Activated CD4-positive, CD25-positive, alpha-beta regulatory T cell treated with anti-CD3 and anti-CD28 coated beads, Interleukin-2, amount 50 U/mL, for 24 hours (primary cell): ENCODE measurements around the gene GAL3ST1.
A peak's percentile ranks its signal among the peaks of the same experiment; 100 is the strongest.
"Not testable (repeated sequence)": the region's sequence is repeated elsewhere in the genome, so short reads cannot be mapped to it uniquely, and the experiment has no call there.

ENCODE experiments used
- ATAC-seq, 2 donors: fragments of 150-1000 bp; cut with Tn5 transposase; one replicate each; pipeline ENCODE4 v1.10.0; 2021; ENCODE audit warnings: mild to moderate bottlenecking in 1 of 2, moderate library complexity in 1 of 2

GAL3ST1 gene

GRCh38 chr22:30596199-30596598 lies 21.7 kb upstream of the GAL3ST1 start:
- no peak for ATAC-seq

GRCh38 chr22:30592360-30592713 lies 17.9 kb upstream of the GAL3ST1 start:
- ATAC-seq, result not testable (repeated sequence)

DNA sequence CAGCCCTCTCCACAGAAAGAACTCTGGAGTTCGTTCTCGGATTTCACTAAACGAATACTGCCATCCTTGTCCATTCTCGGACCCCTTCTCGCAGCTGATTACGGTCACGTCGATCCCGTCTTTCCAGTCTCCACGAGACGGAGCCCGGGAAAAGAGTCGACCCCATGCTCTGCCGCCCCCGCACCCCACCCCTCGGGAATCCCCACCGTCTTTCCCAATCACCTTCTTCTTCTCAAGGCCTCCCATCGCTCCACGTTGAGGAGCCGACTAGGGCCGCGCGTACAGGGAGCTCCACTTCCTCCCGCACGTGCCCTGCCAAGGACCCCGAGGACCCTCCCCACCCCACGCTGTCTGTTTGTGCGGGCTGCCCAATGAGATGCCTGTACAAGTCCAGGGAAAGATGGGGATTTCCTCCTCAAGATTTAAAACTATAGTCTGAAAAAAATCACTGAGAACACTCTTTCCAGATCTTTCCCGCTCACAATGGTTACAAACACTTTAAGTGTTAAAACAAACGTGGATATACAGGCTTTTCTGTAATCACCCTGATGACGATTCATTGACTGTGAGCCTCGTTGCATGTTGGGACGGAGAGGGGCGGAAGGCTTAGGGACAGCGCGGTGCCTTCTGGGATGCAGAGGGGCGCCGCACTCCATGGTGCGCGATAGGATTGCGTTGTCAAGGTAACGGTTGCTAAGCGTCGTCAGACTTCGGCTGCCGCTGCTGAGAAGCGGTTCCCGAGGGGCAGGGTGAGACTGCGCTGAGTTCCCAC lies 17.3 kb upstream of the GAL3ST1 start, which contains the start of gene PES1:
TSS of gene PES1 (minus strand) at position 323 of the 772 bp plus-strand sequence. CDS start at position 246, 77 bp downstream.
- ATAC-seq, result peak; percentile 100

DNA sequence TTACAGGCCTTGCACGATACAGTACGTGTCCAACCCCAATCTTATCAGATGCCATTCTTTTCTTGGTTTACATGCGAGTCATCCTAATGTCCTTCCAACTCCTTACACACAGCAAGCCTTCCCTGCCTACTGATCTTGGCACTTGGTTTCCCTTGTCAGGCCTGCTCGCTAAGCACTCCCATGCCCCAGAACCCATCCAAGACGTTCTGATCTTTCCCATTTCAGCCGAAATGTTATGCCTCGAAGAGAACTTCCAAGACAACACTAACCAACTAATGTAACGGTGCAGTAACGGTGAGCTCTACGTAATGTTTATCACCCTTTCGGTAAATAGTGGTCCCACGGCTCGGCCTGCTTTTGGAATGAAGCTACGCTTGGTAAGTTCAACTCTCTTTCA lies 16.7 kb upstream of the GAL3ST1 start:
- ATAC-seq, result no peak

DNA sequence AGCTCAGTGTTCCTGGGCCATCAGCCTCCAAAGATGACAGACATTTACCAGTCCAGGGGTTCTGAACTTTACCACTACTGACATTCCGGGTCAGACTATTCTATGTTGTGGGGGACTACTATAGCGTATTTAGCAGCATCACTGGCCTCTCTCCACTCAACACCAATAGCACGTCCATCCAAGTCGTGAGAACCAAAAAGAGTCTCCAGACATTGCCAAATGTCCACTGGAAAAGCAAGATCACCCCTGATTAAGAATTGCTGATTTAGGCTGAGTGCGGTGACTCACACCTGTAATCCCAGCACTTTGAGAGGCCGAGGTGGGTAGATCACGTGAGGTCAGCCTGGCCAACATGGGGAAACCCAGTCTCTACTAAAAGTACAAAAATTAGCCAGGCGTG lies 11.9 kb upstream of the GAL3ST1 start:
- no peak for ATAC-seq

DNA sequence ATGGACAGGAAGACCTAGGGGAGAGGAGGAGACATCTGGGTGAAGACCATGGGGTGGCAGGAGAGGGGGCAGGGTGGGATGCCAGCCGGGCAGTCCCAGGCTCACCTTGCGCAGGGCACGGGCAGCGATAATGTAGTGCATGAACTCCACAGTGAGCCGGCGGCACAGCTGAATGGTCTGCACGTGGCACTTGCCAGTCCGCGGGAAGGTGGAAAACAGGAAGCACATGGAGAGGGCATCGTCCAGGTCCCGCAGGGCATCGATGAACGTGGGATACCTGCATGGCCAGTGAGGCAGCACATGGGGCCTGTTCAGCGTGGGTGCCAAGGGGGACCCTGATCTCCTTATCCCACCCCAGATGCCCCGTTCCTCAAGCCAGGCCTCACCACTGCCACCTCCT lies 10.0 kb upstream of the GAL3ST1 start:
- no peak for ATAC-seq

GRCh38 chr22:30582788-30583545 lies 8.5 kb upstream of the GAL3ST1 start:
- ATAC-seq, result no peak

DNA sequence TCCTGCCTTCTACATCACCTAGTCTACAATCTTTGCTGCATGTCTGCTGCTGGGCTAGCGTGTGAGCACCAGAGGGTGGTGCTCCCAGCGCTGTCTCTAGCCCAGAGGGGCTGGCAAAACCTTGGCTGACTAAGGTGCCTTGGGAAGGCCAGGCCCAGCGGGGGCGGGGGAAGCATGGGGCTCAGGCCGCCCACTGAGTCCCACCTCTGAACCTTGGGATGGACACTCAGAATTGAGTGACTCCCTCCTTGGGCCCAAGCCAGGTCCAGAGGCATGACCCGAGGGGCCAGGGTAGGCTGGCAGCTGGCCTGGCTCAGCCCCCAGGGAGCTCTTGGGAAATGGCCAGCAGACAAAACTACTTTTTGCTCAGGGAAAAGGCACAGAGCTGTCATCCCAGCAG lies 7.6 kb upstream of the GAL3ST1 start:
- no peak for ATAC-seq

DNA sequence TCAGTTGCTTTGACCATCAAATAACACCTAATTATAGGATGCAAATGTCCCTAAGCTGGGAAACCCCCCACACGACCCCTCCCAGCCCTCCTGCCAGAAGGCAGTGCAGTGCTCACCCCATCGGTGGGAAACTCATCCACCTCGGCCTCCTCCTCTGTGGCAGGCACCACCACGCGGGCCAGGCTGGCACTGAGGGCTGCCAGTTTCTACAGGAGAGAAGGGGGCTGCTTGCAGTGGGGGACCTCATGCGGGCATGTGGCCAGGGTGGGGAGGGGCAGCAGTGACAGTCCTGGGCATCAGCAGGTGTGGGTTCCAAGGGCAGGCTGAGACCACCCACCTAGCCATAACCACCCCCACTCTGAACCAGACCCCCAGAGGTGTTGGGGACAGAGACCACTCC lies 6.4 kb upstream of the GAL3ST1 start:
- ATAC-seq, result no peak

DNA sequence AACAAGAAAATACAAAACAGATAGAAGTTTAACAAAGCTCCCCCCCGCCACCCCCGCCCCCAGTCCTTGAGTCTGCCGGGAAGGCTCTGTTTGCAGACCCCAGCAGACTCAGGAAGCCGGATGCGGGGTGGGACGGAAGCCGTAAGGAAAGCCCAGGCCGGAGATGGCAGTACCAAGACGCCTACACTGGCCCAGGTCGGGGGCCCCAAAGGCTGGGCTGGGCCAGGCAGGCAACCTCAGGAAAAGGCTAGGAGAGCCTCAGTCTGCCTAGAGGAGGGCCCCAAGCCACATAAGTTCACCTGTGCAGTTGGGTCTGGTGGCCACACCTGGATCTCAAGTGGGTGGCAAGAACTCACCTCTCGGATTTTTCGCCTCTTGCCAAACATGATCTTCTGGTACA lies 4.0 kb upstream of the GAL3ST1 start:
- no peak for ATAC-seq

GRCh38 chr22:30575859-30576258 lies 1.4 kb upstream of the GAL3ST1 start:
- peak in 1 of 2 donors; percentile 9 for ATAC-seq

DNA sequence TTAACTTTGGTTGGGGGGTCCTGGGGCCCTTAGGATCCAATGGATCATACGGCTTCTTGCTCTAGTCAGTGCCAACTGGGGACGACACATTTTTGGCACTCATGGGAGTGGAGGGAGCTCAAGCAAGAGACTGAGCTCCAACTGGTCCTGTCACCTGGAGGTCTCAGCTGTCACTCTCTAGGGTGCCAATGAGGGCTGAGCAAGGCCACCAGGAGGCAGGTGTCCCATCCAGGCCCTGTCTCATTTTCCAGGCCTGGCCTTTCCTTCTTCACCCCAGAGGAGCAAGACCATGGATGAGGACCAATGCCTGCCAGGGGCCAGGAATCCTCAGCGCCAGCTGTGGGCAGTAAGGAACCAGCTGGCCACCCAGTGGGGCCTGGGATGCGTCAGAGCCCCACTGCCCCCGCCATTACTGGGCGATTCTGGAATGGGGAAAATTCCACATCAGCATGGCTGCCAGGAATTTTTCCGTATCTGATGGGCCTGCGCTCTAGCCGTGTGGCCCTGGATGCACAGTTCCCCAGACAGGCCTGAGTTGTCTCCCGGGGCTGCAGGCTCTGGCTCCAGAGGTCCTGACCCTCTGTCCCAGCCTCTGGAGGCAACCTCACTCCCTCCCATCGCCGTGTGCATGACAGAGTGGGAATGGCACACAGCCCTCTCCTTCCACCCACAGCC lies 669 bp upstream of the GAL3ST1 start:
- no peak for ATAC-seq

GRCh38 chr22:30573594-30574094 lies 821 bp downstream of the GAL3ST1 start:
- ATAC-seq, result no peak

- ATAC-seq, result no peak
Measured at GRCh38 chr22:30572840-30573593, 1.4 kb downstream of the GAL3ST1 start.

DNA sequence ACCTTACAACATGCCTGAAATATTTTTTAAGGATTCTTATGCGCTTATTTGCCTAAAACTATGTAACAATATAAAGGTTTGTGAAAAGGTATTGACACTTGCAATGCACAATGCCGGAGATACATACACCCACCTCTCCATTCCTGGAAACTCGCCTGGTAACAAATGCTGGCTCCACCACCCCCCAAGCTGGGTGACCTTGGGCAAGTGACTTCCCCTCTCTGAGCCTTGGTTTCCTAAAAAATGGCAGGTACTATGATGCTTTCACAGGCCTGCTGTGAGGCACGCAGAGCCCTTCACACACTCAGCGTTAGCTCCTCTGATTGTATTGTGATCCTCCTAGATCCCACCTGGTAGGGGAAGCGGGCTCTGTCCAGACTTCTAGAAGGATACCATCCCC lies 2.3 kb downstream of the GAL3ST1 start:
- no peak for ATAC-seq

GRCh38 chr22:30569674-30570202 lies 4.7 kb downstream of the GAL3ST1 start:
- ATAC-seq, result no peak

DNA sequence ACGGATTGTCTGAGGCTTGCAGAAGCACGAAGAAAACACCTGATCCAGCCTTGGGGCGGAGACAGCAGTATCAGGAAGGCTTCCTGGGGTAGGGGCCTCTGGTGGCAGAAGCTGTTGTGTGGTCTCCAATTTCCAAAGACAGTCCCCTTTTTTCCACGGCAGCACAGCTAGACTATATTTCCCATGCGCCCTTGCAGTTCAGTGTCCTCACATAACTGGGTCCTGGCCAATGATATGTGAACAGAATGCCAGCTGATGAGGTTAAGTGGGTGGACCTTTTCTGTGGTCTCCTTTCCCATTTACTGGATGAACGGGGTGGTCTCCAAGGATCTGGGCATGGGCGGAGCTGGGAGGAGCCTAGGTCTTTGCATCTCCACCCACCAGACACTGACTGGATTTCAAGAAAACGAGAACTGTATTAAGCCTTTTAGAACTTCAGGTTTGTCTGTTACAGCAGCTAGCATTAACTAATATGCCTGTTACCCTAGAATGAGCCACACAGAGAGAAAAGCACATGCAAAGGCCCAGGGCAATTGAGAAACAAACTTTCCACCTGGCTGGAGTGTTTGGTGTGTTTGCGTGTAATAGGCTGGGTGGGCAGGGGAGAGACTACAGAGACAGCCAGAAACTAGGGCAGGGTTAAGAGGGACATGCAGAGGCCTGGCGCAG lies 6.2 kb downstream of the GAL3ST1 start:
- ATAC-seq, result no peak

- ATAC-seq, result not testable (repeated sequence)
Measured at GRCh38 chr22:30567277-30567676, 7.2 kb downstream of the GAL3ST1 start.

- ATAC-seq, result no peak
Measured at GRCh38 chr22:30566125-30566524, 8.3 kb downstream of the GAL3ST1 start.

GRCh38 chr22:30565341-30565740 lies 9.1 kb downstream of the GAL3ST1 start:
- ATAC-seq, result no peak

- ATAC-seq, result no peak
Measured at GRCh38 chr22:30564761-30565119, 9.7 kb downstream of the GAL3ST1 start.
